HUES48 (cell line): ENCODE data around the gene APBA1.

Source experiments
- H3K27ac ChIP-seq: one replicate; pipeline ENCODE4 v1.7.0; 2013; ENCODE audit warnings: low read depth, low read length, inconsistent platforms
- H3K27me3 ChIP-seq: 2 replicates; pipeline ENCODE4 v1.6.1; 2013; ENCODE audit warnings: mild to moderate bottlenecking, low read length; ENCODE audit not compliant: control insufficient read depth, insufficient read depth
- H3K36me3 ChIP-seq: 2 replicates; pipeline ENCODE4 v1.6.1; 2013; ENCODE audit warnings: low read length; ENCODE audit not compliant: control insufficient read depth, insufficient read depth
- H3K4me1 ChIP-seq: 2 replicates; pipeline ENCODE4 v1.6.1; 2013; ENCODE audit warnings: mild to moderate bottlenecking, low read length; ENCODE audit not compliant: control insufficient read depth, insufficient read depth
- H3K4me3 ChIP-seq: 2 replicates; pipeline ENCODE4 v1.5.1; 2013; ENCODE audit warnings: mild to moderate bottlenecking, low read depth, low read length
- H3K9ac ChIP-seq: 2 replicates; pipeline ENCODE4 v1.6.1; 2013; ENCODE audit warnings: mild to moderate bottlenecking, low read depth, low read length, moderate library complexity
- H3K9me3 ChIP-seq: 2 replicates; pipeline ENCODE4 v1.6.1; 2013; ENCODE audit warnings: low read length; ENCODE audit not compliant: control insufficient read depth, insufficient read depth

The APBA1 gene

GRCh38 chr9:69519470-69520240 lies 152.5 kb downstream of the APBA1 start:
- Histone ChIP-seq H3K9me3 (no peaks in the 10 kb centered on the region), H3K4me3 (no peak overlapping the region), H3K27me3 (no peaks in the 10 kb centered on the region), H3K4me1 (no peaks in the 10 kb centered on the region), H3K36me3 (no peaks in the 10 kb centered on the region), H3K27ac (no peak overlapping the region), H3K9ac (no peak overlapping the region)

- no peak overlapping the region for H3K4me3 ChIP-seq
Measured at GRCh38 chr9:69516353-69517322, 155.5 kb downstream of the APBA1 start.

GRCh38 chr9:69515810-69516209 lies 156.4 kb downstream of the APBA1 start:
- Histone ChIP-seq H3K4me3 (no peak overlapping the region), H3K36me3 (no peaks in the 10 kb centered on the region), H3K4me1 (peaks cover 5% of the 10 kb centered on the region), H3K27ac (no peak overlapping the region), H3K9me3 (no peaks in the 10 kb centered on the region), H3K27me3 (no peaks in the 10 kb centered on the region), H3K9ac (no peak overlapping the region)

More at GRCh38 chr9:69516353-69517322, 155.5 kb downstream of the APBA1 start:
- Histone ChIP-seq H3K4me1 (peaks cover 5% of the 10 kb centered on the region), H3K9me3 (no peaks in the 10 kb centered on the region), H3K27me3 (no peaks in the 10 kb centered on the region), H3K9ac (no peak overlapping the region), H3K36me3 (no peaks in the 10 kb centered on the region), H3K27ac (no peak overlapping the region)

GRCh38 chr9:69513141-69513820 lies 158.9 kb downstream of the APBA1 start:
- Histone ChIP-seq H3K36me3 (no peaks in the 10 kb centered on the region), H3K9ac (no peak overlapping the region), H3K4me1 (peaks cover 5% of the 10 kb centered on the region), H3K27me3 (no peaks in the 10 kb centered on the region), H3K4me3 (no peak overlapping the region), H3K9me3 (no peaks in the 10 kb centered on the region), H3K27ac (no peak overlapping the region)

GRCh38 chr9:69504058-69504457 lies 168.1 kb downstream of the APBA1 start:
- Histone ChIP-seq H3K9me3 (no peaks in the 10 kb centered on the region), H3K27me3 (no peaks in the 10 kb centered on the region), H3K4me1 (peaks cover 7% of the 10 kb centered on the region), H3K36me3 (no peaks in the 10 kb centered on the region), H3K27ac (no peak overlapping the region), H3K4me3 (no peak overlapping the region), H3K9ac (no peak overlapping the region)

- Histone ChIP-seq H3K4me3 (no peak overlapping the region), H3K9me3 (no peaks in the 10 kb centered on the region), H3K27me3 (no peaks in the 10 kb centered on the region), H3K9ac (no peak overlapping the region), H3K36me3 (no peaks in the 10 kb centered on the region), H3K27ac (no peak overlapping the region), H3K4me1 (peaks cover 7% of the 10 kb centered on the region)
Measured at GRCh38 chr9:69502671-69503301, 169.4 kb downstream of the APBA1 start.

- H3K4me3 ChIP-seq, result no peak overlapping the region
- H3K36me3 ChIP-seq, result no peaks in the 10 kb centered on the region
- peaks cover 7% of the 10 kb centered on the region for H3K4me1 ChIP-seq
- no peaks in the 10 kb centered on the region for H3K9me3 ChIP-seq
- no peak overlapping the region for H3K27ac ChIP-seq
- H3K9ac ChIP-seq, result no peak overlapping the region
- no peaks in the 10 kb centered on the region for H3K27me3 ChIP-seq
Measured at GRCh38 chr9:69500896-69501295, 171.3 kb downstream of the APBA1 start.

- peaks cover 7% of the 10 kb centered on the region for H3K4me1 ChIP-seq
- H3K9me3 ChIP-seq, result no peaks in the 10 kb centered on the region
- no peak overlapping the region for H3K4me3 ChIP-seq
- no peaks in the 10 kb centered on the region for H3K36me3 ChIP-seq
- no peak overlapping the region for H3K9ac ChIP-seq
- no peaks in the 10 kb centered on the region for H3K27me3 ChIP-seq
- H3K27ac ChIP-seq, result no peak overlapping the region
Measured at GRCh38 chr9:69499959-69500358, 172.2 kb downstream of the APBA1 start.

GRCh38 chr9:69499407-69499806 lies 172.8 kb downstream of the APBA1 start:
- H3K4me1 ChIP-seq, result peaks cover 7% of the 10 kb centered on the region
- H3K9ac ChIP-seq, result no peak overlapping the region
- H3K27ac ChIP-seq, result no peak overlapping the region
- no peak overlapping the region for H3K4me3 ChIP-seq
- H3K27me3 ChIP-seq, result no peaks in the 10 kb centered on the region
- no peaks in the 10 kb centered on the region for H3K9me3 ChIP-seq
- H3K36me3 ChIP-seq, result no peaks in the 10 kb centered on the region

GRCh38 chr9:69498470-69498869 lies 173.7 kb downstream of the APBA1 start:
- H3K4me1 ChIP-seq, result peaks cover 7% of the 10 kb centered on the region
- H3K36me3 ChIP-seq, result no peaks in the 10 kb centered on the region
- no peak overlapping the region for H3K4me3 ChIP-seq

More at GRCh38 chr9:69498470-69498869, 173.7 kb downstream of the APBA1 start:
- H3K27ac ChIP-seq, result no peak overlapping the region
- H3K9me3 ChIP-seq, result no peaks in the 10 kb centered on the region
- H3K9ac ChIP-seq, result no peak overlapping the region
- H3K27me3 ChIP-seq, result no peaks in the 10 kb centered on the region
